Activated CD8-positive, alpha-beta T cell treated with anti-CD3 and anti-CD28 coated beads, Interleukin-2, amount 10 ng/mL, durations not matched to agents 7 days and 5 days (primary cell): Measurements from ENCODE around the gene MTF2. TPM values are rescaled to one million over a fixed set of nuclear protein-coding genes. Genes with fewer than 3 reads are reported as not detected.

ENCODE experiments used
- ATAC-seq: fragments of 150-1000 bp; cut with Tn5 transposase; one replicate; pipeline ENCODE4 v1.10.0; 2021; ENCODE audit warnings: moderate library complexity
- CTCF ChIA-PET: fragments of 350-600 bp; sonication (Branson Sonifier 250); formaldehyde crosslinking; loops from one replicate; lab custom pipeline; 2021; ENCODE audit warnings: antibody characterized with exemption; lab: Charles Lee
- POLR2A ChIA-PET: fragments of 350-600 bp; sonication (Branson Sonifier 250); formaldehyde crosslinking; loops from one replicate; lab custom pipeline; 2021; ENCODE audit warnings: antibody characterized with exemption; lab: Charles Lee
- DNase-seq: peaks from one replicate; pipeline ENCODE4 v3.0.0-alpha.2; 2020
- H3K27ac Mint-ChIP-seq: one replicate; pipeline ENCODE4 v1.8.0; 2021; ENCODE audit warnings: mild to moderate bottlenecking, mixed read lengths
- H3K27me3 Mint-ChIP-seq: one replicate; pipeline ENCODE4 v1.8.0; 2021; ENCODE audit warnings: low read depth, mixed read lengths
- H3K36me3 Mint-ChIP-seq: one replicate; pipeline ENCODE4 v1.8.0; 2021; ENCODE audit warnings: low read depth, mixed read lengths
- H3K4me1 Mint-ChIP-seq: one replicate; pipeline ENCODE4 v1.8.0; 2021; ENCODE audit warnings: low read depth, mixed read lengths
- H3K4me3 Mint-ChIP-seq: one replicate; pipeline ENCODE4 v1.8.0; 2021; ENCODE audit warnings: mild to moderate bottlenecking, mixed read lengths
- H3K9me3 Mint-ChIP-seq: one replicate; pipeline ENCODE4 v1.8.0; 2022; ENCODE audit warnings: mixed read lengths; ENCODE audit not compliant: insufficient read depth
- total RNA-seq, 2 experiments: library from RNA; stranded (reverse); gene quantifications; one replicate each; pipeline ENCODE4 v1.2.3, GENCODE V29; 2021

MTF2 gene
- total RNA-seq, 2 experiments from 2014 or later: 56.4 to 63.2 TPM

GRCh38 chr1:93186667-93187066 is 107.6 kb downstream of the MTF2 start:
- Mint-ChIP-seq H3K27ac (no peak overlapping the region), H3K36me3 (peaks cover 57% of the 10 kb centered on the region), H3K4me1 (peaks cover 50% of the 10 kb centered on the region), H3K4me3 (no peak overlapping the region), H3K27me3 (no peaks in the 10 kb centered on the region), H3K9me3 (no peaks in the 10 kb centered on the region)
- CTCF ChIA-PET: no interaction called here
- DNase-seq (no peak), ATAC-seq (no peak)
- POLR2A ChIA-PET: no interaction called here

Other genes with a start within 250 kb of the MTF2 start
- gene RPL5, start 247.2 kb upstream of the MTF2 start, total RNA-seq: 100 to 1,000 TPM; 816 to 821 TPM
- 10 to 100 TPM; 13.1 to 14.4 TPM for gene DIPK1A, start 117.8 kb upstream of the MTF2 start, total RNA-seq
- gene TMED5, start 101.1 kb downstream of the MTF2 start, total RNA-seq: 10 to 100 TPM; 46.6 to 49.4 TPM
- 10 to 100 TPM; 33.1 to 36.3 TPM for gene CCDC18, start 101.4 kb downstream of the MTF2 start, total RNA-seq